ENCODE data around the gene NSD1.

The NSD1 gene

DNA sequence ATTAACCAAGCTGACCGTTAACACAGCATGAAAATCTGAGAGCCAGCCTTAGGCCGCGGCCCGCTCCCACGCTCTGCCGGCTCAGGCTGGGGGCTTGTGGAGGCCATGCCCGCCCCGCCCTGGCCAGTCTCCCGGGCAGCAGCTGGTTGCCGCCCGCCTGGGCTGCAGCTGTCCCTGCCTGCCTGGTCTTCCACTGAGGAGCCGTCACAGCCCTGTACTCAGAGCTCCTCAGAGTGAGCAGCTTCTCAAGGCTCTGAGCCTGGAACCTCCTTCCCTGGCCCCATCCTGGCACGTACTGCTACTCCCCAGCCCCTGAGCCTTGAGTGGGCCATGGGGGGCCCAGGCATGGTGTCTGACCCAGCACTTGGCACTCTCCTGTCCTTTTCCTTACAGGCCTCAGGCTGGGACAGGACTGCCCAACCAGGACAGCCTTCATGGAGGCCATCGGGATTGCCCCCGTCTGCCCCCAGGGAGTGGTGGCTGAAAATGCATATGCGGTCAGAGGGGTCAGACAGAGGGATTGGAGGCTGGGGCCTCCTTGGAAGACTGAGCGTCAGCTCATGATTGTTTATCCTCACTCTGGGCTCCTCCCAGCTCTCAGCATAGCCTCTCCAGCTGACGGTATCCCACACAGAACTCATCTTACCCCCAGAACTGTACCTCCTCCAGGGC, 35.0 kb upstream of the NSD1 start:
- no peak for DNase-seq

GRCh38 chr5:177099422-177100093, 34.0 kb upstream of the NSD1 start:
- DNase-seq: no peak

DNA sequence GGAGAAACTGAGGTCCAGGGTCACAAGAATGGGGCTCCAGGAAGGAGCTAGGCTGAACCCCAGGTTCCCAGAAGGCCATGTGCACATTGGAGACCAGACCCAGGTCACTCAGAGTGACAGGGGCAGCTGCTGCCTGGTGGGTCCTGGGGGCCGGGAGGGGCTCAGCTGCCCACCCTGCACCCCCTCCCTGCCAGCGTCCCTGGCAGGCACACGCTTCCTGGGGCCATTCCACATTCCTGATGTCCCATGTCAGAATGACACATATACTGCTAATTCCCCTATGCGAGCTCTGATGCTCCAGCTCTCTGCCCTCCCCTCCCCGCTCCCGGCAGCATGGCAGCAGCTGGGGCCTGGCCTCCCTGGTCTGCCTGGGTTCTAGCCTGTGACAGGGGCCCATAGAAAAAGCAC, 32.9 kb upstream of the NSD1 start:
- DNase-seq: no peak

- no peak for DNase-seq
These were observed 29.9 kb upstream of the NSD1 start for GRCh38 chr5:177103523-177104253.

DNA sequence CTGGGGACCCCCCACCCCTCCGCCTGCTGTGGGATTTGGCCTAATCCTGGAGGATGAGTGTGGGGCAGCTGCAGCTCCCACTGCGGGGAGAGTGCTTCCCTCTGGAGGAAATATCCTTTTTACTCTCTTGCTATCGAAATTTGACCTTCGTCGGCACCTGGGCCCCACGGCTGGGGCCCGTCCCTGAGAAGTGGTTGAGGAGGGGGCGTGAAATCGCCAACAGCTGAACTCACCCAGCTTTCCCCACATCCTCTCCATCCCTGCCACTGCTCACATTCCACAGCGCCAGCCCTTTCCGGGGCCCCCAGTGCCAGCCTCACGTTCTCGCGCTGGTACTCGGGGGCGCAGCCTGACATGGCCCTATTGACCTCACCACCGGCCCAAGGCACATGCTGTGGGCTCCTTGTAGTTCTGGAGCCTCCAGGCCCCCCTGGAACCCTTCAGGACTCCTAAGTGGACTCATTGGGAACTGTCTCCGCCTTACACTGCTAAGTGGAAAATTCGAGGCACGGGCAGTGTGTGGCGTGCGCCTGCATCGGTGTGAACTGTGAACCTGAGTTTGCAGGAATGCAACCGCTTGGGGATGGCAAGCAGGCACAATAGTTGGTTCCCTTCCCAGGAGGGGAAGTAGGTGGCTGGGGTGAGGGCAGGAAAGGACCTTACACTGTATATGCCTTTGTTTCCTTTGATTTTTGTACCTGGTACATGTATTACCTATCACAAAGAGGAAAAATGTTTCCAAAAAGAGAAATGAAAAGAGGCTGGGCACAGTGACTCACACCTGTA, 27.7 kb upstream of the NSD1 start:
- no peak for DNase-seq

GRCh38 chr5:177107159-177107558, 26.4 kb upstream of the NSD1 start:
- DNase-seq: no peak

GRCh38 chr5:177109810-177110209, 23.8 kb upstream of the NSD1 start:
- DNase-seq: no peak

GRCh38 chr5:177111720-177112394, 21.7 kb upstream of the NSD1 start:
- no peak for DNase-seq

- DNase-seq: no peak
These were observed 20.9 kb upstream of the NSD1 start for GRCh38 chr5:177112589-177113220.

DNA sequence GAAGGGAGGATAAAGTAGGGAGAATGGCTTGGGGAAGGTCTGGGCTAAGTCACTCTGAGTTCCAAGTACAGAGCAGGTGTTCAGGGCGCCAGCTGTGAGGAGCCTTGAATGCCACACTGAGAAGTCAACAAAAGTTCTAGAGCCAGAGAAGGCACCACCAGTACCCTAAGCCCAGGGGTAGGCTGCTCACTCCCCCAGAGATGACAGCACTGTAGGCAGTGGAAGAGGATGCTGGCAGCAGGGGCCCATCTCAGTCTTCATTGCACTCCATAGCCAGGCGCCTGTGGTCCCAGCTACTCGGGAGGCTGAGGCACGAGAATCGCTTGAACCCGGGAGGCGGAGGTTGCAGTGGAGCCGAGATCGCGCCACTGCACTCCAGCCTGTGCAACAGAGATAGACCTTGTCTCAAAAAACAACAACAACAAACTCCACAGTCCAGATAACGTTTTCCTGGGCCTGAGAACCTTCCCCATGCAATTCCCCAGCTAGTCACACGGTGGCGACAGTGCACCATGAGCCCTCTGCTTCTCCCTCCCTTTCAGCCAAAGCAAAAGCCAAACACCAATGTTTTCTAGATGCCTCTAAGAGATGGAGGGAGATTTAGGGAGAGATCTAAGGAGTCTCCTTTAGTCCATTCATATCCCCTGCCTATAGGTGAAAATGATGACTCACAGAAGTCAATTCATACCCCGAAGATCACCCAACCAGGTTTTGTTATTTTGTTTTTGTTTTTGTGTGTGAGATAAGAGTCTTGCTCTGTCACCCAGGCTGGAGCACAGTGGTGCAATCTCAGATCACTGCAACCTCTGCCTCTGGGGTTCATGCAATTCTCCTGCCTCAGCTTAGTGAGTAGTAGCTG, 19.8 kb upstream of the NSD1 start:
- peak; percentile 29 for DNase-seq

GRCh38 chr5:177116631-177117373, 16.8 kb upstream of the NSD1 start:
- no peak for DNase-seq

GRCh38 chr5:177117441-177118045, 16.0 kb upstream of the NSD1 start:
- DNase-seq: no peak

DNA sequence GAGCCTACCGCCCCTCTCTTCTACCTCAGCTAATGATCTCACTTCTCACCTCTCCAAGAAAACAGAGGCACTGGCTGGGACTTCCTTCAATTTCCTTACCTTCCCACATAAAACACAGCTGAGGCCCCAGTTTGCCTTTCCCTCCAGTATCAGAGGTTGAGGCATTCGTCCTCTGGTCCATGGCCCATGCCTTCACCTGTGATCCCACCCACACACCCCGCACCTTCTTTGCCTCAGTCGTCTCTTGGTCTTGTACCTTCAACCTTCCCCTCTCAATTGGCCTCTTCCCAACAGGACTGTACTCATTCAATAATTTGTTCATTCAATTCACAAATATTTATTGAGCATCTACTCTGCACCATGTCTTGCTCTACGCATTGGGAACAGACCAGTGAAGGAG, 11.0 kb upstream of the NSD1 start:
- no peak for DNase-seq

- no peak for DNase-seq
These were observed 9.6 kb upstream of the NSD1 start for GRCh38 chr5:177123789-177124485.

GRCh38 chr5:177124486-177124991, 9.0 kb upstream of the NSD1 start:
- DNase-seq: no peak

DNA sequence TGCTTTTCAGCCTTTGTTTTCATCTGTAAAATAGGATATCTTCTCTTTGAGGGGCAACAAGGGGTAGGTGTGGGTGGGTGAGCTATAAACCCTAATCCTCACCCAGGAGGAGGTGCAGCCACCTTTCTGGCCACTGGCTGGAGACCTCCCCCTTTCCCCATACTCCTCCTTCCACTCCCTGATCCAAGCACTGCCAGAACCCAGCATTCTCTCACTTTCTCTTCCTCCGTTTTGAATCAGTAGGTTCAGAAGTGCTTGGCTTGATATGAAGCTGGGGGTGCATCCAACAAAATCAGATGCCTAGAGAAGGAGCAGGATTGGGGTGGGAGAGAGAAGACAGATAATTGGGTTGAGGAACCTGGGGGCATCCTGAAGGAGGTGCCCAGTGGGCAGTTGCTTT, 6.8 kb upstream of the NSD1 start:
- no peak for DNase-seq

DNA sequence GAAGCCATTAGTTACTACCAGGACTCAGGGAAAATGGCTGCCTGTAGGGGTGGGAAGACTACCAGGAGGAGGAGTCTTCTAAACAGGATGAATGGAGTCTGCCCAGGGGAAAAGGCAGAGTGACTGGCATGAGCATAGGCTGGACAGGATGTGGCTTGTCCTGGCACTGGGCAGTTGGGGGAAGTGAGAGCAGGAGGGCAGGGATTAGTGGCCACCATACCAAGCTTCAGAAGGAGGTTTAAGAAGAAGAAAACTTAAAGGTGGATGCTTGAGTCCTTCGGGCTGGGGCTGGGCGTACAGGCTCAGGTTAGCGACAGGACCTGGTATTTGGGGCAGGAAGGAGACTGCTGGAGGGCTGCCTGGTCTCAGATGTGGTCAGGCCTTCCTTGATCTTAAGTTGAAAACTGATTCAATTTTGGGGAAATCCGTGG, 5.0 kb upstream of the NSD1 start:
- no peak for DNase-seq

- DNase-seq: no peak
These were observed 3.2 kb upstream of the NSD1 start for GRCh38 chr5:177130211-177131018.

All from NCI-H1048 (cell line).